Stimulated activated CD4-positive, alpha-beta T cell treated with anti-CD3 and anti-CD28 coated beads, TNF-alpha, amount 100 ng/mL, for 48 hours (primary cell): ENCODE measurements around the gene C16orf74.

Experiments used
- DNase-seq, 3 donors: peaks; one replicate each; pipeline ENCODE4 v3.0.0-alpha.2; 2020; ENCODE audit warnings: low read depth in 3 of 3

The C16orf74 gene

DNA sequence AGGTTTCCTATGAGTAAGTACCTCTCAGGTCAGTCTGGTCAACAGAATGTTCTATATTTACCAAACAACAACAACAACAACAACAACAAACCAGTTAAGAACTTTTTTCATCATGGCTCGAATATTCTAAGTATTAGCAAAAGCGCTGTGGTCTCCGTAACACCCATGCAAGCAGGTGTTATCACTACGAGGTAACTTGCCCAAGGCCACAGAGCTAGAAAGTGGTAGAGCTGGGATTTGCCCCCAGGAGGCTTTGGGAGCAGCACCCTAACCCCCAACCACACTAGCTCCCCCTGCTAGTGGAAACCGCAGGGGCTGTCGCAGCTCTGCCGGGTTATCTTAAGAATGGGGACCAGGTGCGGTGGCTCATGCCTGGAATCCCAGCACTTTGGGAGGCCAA is 23.9 kb upstream of the C16orf74 start:
- DNase-seq = no peak

DNA sequence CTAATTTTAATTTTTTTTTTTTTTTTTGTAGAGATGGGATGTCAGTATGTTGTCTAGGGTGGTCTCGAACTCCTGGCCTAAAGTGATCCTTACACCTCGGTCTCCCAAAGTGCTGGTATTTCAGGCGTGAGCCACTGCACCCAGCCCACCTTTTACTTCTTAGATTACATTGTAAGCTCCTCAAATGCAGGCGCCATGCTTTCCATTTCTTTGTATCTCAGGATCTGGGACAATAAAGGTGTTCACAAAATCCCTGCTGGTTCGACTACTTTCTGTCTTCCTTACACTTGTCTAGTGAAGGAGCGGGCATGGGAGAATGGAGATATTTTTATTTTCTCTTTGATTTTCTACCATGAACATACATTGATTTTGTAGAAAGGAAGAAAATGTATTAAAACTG is 23.2 kb upstream of the C16orf74 start:
- DNase-seq = no peak

DNA sequence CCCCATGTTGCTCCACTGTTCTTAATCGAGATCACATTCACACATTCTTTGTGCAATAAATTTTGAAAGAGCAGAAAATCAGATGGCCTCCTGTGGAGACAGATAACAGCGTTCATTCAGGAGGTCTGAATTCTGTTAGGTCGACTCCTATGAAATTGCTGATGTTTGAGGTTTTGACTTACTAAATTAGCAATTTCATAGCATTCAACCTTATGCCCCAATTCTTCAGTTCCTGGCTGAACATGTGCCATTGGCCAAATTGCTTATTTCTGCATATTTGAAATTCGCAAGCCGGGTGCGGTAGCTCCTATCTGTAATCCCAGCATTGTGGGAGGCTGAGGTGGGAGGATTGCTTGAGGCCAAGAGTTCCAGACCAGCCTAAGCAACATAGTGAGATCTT is 22.1 kb upstream of the C16orf74 start:
- no peak for DNase-seq

DNA sequence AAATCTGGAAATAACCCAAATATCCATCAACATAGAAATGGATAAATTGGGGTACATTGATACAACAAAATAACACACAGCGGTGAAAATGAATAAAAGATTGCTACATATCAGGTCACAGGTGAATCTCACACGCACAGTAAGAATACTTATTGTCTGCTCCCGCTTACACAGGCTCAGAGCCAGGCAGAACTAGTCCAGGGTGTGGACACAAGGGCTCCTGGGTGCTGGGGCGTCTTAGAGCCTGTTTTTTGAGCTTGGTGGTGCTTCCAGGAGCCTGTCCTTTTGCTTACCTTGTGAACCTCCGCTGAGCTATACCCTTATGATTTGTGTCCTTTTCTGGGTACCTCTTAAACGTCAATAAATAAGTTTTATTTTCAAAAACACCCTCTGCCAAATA is 19.8 kb upstream of the C16orf74 start:
- DNase-seq = no peak

DNA sequence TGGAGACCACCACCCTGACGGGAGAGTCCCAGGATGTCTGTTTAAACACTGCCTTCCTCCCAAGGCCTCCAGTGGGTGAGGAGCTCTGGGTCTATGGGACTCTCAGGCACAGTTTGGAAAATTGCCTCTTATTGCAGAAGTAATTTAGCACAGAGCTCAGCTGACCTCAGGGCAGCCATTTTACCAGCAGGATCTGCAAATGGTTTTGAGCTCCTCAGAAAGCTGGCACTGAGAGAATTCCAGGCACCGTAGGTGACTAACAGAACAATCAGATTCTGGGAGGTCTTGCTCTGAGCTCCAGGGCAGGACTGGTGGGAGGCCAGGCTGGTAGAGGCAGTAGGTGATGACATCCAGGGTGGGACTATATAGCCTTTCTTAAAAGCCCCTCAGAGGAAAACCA is 17.3 kb upstream of the C16orf74 start:
- DNase-seq = no peak

DNA sequence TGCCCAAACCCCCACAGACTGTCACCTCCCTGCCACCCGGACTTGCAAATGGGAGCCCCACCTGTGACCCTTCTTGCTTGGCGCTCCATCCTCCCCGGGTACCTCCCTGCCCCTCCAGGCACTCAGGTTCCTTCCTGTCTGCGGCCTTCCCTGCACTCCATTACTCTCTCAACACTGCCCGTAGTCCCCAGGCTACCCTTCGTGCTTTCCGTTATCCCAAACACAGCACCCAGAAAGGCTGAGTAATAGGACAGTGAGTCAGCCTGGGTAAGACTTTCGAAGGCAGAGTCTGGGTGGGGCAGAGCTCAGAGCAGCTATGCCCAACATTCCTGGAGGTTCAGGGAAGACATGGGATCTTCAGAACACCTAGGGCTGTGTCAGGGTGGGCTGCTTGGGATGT is 16.6 kb upstream of the C16orf74 start:
- DNase-seq = no peak

DNA sequence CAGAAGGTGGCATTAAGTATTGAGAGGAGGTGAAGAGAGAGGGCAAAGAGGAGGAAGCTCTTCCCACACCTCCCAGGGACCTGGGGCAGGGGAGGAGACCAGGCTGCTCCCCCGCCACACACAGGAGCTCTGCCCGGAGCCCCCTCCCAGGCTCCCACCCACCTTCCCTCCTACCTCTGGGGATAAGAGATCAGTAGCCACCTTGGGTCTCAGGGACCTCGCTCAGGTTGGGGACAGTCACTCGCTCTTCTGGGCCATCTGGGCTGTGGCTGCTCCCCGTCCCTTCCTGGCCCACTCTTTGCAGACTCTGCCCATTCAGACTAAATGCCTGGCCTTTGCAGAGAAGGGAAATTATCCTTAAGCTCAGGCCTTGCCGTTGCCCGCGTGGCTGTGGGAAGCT is 14.9 kb upstream of the C16orf74 start:
- no peak for DNase-seq

DNA sequence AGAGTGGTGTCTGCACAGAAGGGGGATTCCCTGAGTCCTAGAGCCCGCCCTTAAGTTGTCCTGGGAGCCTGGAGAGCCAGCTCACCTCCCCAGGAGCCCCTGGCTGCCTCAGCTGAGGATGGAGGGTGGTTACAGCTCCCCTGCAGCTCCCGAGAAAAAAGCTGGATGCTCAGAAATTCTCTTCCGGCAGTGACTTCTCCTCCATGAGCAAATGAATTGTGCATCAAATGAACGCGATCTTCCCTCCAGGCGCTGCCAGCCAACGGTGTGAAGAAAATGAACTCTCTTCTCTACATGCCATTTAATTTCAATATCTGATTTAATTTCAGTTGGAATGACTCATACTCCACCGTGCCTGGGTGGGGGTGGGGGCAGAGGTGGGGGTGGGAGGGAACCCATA is 14.3 kb upstream of the C16orf74 start:
- no peak for DNase-seq

DNA sequence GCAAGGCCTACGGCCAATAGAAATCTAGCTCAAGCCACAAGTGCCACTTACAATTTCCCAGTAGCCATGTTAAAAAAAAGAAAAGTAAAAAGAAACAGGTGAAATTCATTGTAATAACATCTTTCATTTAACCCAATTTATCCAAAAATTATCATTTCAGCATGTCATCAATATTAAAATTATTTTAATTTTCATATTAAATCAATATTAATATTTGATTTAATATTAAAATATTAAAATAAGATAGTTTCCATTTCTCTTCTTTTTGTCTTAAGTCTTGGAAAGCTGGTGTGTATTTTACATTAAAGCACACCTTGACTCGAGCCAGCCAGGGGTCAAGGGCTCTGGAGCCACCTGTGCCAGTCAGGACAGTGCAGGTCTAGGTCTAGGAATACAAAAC is 12.7 kb upstream of the C16orf74 start:
- DNase-seq = no peak

DNA sequence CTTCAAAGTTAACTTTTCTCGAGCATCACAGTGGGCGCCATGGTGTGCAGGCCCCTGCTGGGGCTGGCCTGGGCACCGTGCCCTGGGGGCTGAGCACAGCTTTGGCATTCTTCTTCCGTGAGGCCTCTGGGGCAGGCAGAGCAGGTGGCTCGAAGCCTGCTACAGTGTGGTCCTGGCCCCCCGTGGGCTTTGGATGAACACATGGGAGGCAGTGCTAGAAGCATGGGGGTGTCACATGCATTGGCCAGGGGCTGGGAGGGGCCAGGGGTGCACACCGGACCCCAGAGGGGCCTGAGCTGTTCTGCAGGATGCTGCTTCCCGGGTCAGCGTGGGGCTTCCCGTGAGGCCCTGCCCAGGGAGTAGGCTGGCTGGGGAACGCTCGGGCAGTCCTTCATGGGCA is 12.1 kb upstream of the C16orf74 start:
- no peak for DNase-seq

DNA sequence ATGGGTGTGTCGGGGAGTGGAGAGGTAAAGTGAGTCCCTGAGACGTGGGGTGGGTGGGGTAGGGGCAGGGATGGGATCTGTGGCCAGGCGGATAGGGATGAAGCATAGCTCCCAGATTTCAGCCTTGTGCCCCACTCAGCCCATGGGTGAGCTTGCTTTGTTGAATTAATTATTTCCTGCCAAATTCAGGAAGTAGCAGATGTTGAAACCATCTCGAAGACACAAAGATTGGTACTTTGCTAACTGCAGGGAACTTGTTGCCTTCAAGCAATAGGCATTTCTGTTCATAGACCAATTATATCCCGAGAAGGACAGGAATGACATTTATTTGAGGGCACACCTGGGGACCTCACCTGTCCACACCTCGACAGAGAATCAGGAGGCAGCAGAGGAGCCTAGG is 11.0 kb upstream of the C16orf74 start:
- no peak for DNase-seq

DNA sequence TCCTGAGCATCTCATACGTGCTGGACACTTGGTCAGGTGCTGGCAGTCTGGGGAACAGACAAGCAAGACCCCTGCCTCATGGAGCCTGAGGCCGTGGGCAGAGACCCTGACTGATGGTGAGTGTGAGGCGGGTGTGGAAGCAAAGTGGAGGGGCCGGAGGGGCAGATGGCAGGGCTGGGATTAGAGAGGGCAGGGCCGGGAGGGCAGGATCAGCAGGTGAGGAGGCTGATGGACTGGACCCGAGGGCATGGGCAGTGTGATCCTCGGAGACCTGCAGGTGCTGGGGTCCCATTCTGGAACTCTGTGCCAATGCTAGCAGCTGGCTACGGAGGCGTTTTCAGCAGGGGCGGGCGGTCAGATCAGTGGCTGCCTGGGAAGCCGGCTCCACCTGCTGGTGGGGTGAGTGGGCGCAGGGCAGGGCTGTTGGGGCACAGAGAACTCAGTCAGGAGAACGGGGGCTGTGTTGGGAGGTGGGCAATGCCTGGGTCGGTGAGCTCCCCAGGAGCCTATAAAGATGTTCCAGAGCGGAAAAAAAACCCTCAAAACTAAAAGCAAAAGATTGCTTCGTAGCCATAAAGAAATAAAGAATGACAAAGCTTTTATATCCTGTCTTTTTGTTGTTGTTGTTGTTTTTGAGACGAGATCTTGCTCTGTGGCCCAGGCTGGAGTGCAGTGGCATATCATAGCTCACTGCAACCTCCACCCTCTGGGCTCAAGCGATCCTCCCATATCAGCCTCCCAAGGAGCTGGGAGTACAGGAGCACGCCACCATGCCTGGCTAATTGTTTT is 8.9 kb upstream of the C16orf74 start:
- no peak for DNase-seq

DNA sequence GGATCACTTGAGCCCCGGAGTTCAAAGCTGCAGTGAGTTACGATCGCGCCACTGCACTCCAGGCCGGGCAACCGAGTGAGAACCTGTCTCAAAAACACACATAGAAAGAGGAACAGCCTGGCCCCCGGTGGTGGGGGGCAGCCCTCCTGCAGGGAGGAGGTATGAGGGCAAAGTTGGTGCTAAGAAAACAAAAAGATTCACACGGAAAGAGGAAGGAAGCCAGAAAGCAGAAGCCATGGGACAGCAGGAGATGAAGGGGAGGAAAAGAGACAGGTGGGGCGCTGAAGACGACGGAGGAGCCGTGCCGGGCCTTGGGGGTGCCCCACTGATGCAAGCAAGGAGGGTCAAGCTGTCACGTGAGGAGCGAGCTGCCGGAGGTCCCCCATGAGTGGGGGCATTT is 8.2 kb upstream of the C16orf74 start:
- DNase-seq = no peak

DNA sequence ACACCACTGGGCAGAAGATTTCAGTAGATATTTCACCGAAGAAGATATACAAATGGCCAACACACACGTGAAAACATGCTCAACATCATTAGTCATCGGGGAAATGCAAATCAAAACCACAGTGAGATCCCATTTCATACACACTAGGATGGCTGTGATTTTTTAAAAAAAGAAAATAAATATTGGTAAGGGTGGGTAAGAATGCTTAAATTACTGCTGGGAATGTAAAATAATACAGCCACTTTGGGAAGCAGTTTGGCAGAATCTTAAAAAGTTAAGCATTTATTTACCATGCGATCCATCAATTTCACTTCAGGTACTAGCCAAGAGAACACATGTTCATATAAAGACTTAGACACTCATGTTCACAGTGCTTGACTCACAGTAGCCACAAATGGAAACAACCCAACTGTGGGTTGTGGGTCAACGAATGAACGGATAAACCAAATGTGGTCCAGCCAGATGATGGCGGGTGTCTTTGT is 6.5 kb upstream of the C16orf74 start:
- DNase-seq = no peak

DNA sequence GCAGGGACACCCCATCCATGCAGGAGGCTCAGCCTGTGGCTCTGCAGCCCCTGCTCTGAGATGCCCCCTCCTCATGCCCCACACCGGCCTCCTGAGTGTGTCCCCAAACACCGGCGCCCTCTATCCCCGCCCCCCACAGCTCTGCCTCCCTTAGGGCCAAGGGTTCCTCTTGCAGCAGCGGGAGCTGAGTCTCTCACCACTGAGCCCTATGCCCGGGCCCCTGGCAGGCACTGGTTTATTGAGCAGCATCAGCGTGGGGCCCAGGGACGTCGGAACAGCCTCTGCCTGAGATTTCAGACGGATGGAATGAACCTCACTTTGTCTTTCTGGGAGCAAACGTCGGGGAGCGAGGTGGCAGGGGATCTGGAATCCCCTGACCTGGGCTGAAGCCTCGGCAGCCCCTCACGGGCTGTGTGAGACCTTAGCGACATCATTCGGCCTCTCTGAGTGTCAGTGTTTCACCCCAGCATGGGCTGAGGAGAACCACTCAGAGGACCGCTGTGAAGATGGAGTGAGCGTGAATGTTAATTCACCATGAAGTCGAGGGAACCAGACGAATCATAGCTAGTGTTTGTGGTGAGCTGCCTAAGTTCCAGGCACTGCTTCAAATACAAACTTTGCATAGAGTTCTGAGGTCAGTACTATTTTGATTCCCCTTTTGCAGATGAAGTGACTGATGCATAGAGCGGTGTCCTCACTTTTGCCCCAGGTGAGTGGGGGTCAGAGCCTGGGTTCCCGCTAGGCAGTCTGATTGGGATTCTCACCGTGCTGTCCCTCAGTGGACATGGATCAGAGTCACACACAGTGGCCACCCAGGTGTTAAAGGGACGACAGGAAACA is 5.3 kb upstream of the C16orf74 start:
- DNase-seq = no peak

DNA sequence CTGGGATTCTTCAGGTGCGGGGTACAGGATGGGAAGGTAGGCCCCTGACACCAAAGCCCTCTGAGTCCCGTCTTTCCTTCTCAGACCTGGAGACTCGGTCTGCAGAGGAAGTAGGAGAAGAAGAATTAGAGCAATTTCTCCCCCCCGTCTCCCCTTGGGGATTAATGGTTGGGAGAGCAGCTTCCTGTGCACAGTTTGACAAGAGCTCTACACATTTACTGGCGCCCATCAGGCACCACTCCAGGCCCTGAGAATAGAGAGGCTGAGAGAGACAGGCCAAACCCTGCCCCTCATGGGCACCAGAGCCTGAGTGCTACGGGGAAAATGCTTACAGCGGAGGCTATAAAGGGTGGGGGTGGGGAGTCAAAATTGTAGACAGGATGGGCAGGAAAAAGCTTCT is 3.5 kb upstream of the C16orf74 start:
- no peak for DNase-seq

DNA sequence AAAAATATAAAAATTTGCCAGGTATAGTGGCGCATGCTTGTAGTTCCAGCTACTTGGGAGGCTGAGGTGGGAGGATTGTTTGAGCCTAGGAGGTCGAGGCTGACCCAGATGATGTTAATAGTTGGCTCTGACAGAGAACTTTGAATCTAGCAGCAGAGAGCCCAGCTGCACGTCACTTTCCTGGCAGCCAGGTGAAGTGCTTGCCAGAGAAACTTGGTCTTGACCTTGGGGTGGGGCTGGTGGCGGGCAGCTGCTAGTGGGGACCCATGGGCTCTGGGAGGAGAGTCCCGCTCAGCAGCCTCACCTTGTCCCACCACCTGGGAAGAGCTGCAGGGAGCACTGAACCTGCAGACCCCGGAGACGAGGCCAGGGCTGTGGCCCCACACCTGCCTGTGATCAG is 3.1 kb upstream of the C16orf74 start:
- DNase-seq = no peak

DNA sequence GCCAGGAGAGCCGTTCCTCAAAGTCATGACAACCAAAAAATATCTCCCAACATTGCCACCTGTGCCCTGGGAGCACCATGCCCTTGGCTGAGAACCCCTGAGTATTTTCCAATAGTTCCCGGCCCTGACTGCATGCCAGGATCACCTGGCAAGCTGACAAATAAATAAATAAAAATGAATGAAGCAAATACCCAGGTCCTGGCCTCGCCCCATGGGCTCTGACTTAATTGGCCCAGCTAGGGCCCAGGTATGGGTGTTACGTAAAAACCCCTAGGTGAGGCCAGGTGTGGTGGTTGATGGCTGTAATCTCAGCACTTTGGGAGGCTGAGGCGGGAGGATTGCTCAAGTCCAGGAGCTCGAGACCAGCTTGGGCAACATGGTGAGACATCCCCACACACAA is 2.7 kb upstream of the C16orf74 start:
- DNase-seq = no peak

DNA sequence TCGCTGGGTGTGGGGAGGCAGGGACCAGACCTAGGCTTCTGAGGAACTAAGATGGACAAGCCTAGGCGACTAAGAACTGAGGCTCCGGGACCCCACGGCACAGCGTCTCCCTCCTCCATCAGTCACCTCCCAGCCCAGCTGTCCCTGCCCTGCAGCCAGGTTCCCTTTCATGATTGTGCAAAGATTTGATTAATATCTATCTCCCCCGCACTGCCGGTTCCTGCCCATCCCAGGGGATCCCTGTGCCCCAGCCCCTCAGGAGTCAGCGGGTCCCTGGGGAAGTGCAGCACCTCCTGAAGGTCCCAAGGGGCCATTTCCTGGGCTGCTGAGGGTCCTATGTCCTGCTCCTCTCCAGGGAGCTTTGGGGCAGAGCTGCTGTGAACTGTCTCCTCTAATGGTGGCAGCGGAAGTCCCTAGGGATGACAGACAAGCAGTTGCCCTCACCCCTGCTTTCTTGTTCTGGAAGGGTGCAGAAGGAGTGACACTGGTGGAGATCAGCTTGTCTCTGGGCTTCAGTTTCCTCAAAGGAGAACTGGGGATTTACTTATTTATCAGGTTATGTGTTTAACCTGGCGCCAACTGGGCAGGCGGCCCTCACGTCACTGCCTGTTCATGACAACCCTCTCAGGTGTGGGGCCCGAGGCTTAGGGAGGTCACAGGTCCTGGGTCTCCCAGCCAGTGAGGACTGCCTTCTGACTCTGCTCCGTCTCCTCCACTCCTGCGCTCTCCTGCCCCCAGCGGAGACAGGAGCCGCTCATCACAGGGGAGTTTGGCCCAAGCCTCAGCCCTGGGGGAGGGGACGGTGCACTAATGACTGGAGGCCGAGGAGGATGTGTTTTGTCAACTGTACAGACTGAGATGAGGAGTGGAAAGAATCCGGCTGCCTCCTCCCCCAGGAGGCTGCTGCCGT is 1.9 kb upstream of the C16orf74 start:
- DNase-seq = no peak

DNA sequence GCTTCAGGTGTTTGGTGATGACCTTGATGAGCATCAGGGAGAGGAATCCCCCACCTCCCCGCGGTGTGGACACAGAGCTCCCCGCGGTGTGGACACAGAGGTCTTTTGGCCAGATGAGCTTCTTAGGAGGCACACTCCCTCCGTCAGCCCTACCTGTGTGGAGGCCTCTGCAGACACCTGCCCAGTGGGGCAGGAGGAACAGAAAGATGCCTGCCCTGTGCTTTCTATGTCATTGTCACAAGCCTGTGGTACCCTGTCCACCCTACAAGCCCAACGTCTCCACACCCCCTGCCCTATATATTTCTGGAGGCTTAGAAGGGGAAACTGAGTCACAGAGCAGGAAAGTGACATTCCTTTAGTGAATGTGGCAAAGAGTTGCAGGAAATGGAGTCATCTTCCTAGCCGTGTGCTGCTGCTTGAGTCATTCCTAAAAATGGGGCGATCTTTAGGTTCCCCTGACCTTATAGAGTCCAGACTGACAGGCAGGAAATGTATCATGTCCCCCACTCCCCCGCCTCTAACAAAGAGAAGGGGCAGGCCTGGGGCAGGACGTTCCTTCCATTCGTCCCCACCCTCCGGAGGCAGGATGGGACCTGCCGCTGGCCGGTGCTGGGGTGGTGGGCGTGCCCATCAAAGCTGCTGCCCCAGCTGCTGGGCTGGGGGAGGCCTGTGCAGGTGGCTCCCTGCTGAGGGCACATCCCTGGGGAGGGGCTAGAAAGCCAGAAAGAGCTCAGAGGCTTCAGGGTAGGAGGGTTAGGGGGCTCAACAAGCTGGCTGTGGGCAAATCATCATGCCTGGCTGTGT is 1.0 kb upstream of the C16orf74 start:
- no peak for DNase-seq

DNA sequence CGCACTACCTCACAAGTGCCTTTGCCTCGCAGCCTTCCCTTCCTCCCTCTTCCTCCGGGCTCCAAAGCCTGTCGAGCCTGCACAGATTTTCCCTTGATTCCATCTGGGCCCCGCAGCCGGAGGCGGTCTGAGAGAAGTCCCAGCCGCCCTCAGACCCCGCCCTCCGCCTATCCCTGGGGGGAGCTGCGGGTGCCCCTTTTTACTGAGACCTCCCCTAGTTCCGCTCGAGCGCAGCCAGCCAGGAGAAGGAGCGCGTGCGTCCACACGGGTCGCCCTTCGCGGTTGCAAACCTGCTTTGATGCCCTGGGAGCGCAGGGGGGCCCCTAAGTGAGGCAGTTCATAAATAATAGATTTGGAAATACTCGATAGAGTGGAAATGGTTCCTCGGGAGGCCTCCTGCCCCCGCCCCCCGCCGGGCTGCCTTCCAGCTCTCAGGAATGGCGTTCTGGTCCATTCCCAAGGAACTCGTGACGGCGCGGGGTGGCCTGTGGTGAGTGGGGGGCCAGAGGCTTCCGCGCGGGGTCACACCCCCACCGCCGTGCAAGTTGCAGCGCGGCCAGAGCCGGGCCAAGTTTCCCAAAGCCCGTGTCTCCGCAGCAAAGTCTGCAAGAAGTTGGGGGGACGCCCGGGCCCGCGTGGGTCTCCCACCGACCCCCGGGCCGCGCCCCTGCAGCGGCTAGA is 610 bp downstream of the C16orf74 start:
- no peak for DNase-seq
